Measurements from ENCODE around the gene MID1.

MID1 gene

DNA sequence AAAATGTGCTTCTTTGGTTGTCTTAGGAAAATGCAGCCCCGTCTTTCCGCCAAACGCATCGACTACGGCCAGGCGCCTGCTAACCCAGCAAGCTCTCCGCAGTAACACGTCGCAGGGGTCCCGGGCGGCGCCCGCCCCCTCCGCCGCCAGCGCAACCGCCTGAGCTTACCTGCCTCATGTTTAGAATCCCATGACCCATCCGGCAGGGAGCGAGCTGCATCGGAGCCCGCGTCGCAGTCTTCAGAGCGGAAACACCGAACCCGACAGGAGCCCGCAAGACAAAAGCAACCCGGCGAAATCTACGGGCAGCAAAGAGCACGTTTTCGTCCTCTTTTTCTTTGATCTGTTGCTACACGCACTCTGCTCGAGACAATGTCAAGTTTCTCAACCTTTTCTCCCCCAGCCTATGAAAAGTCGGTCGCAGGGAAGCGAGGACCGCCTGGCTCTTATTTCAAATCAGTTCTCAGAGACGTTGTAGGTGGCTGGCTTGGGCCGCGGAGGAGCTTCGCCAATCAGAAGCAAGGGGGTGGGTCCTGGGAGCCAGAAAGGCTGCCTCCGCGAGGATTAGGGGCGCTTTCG is at the start of gene MID1:
Gene MID1 (minus strand): TSS at position 465 of the 579 bp plus-strand sequence. CDS start 53,038 bp downstream, outside the sequence.
- Mint-ChIP-seq H3K9me3 (no peaks in the 10 kb centered on the region), H3K4me1 (peaks cover 15% of the 10 kb centered on the region), H3K27me3 (peaks cover 41% of the 10 kb centered on the region), H3K4me3 (peak within 1 kb of the TSS; percentile 60 to 77), H3K27ac (no peak within 1 kb of the TSS)
- peak in 1 of 2 donors; percentile 1 for DNase-seq
- ATAC-seq, result peak; percentile 50

DNA sequence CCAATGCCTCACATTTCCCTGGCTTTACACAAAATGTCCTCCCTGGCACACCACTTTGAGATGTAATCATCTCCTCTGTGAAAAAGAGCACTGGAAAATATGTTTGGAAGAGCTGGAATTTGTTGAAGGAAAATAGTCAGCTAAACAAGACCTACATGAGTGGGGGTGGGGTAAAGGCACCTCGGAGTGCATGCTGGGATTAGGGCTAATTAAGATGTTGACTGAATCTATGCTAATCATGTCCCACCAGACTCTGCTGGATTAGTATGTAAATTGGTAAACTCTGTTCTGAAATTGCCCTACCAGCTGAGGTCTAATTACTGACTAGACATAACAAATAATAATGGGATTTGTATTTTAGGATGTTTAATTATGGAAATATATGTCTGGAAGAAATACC is 46.8 kb upstream of the MID1 start:
- no peaks in the 10 kb centered on the region for H3K27me3 Mint-ChIP-seq

DNA sequence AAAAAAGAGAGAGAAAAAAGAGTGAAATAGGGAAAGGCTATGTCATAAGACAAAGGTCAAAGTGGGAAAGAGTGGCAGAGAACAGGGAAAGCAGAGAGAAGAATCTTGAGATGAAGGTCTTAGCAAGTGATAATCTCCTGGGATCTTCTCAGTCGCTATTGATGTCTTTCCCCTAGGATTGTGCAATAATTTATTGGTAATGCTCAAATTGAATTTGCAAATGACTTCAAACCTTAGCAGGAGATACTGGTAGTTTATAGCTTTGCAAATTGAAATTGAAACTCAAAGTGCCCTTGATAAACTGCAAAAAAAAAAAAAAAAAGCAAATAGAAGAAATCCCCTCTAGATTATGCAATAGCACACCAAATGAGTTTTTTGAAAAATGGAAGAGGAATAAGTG is 45.7 kb upstream of the MID1 start:
- DNase-seq (no peak), ATAC-seq (no peak)
- H3K27ac Mint-ChIP-seq, result no peak overlapping the region
- H3K4me3 Mint-ChIP-seq, result no peak overlapping the region
- no peaks in the 10 kb centered on the region for H3K27me3 Mint-ChIP-seq
- no peaks in the 10 kb centered on the region for H3K4me1 Mint-ChIP-seq
- H3K9me3 Mint-ChIP-seq, result no peaks in the 10 kb centered on the region

More for the DNA sequence above, 46.8 kb upstream of the MID1 start:
- H3K9me3 Mint-ChIP-seq, result no peaks in the 10 kb centered on the region
- no peak overlapping the region for H3K4me3 Mint-ChIP-seq
- no peak for ATAC-seq
- H3K4me1 Mint-ChIP-seq, result no peaks in the 10 kb centered on the region
- no peak overlapping the region for H3K27ac Mint-ChIP-seq
- no peak for DNase-seq

GRCh38 chrX:10665681-10666080 is 45.3 kb upstream of the MID1 start:
- no peak overlapping the region for H3K4me3 Mint-ChIP-seq
- ATAC-seq, result no peak
- H3K27me3 Mint-ChIP-seq, result no peaks in the 10 kb centered on the region
- DNase-seq, result no peak
- no peaks in the 10 kb centered on the region for H3K4me1 Mint-ChIP-seq
- H3K27ac Mint-ChIP-seq, result no peak overlapping the region
- H3K9me3 Mint-ChIP-seq, result no peaks in the 10 kb centered on the region

DNA sequence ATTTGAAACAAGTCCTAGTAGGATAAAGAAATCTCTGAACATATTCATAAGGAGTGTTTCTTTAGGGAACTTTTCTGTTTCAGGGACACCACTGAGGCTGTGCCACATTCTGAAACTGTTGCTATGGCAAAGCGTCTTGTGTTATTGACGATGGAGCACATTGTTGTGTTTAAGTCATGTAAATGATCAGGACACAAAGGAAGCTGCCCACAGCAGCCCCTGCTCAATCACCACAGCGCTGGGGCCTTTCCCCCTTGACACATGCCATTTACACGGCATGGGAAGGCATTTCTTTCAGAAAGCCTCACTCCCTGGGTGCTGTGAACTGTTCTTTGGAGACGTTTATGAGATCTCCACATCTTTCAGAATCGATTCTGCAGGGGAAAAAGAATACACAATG is 39.8 kb upstream of the MID1 start:
- no peak for ATAC-seq
- no peaks in the 10 kb centered on the region for H3K27me3 Mint-ChIP-seq
- no peak overlapping the region for H3K4me3 Mint-ChIP-seq
- no peak overlapping the region for H3K27ac Mint-ChIP-seq
- H3K9me3 Mint-ChIP-seq, result peaks cover 0 to 6% of the 10 kb centered on the region in 2 donors
- H3K4me1 Mint-ChIP-seq, result no peaks in the 10 kb centered on the region
- DNase-seq, result no peak

DNA sequence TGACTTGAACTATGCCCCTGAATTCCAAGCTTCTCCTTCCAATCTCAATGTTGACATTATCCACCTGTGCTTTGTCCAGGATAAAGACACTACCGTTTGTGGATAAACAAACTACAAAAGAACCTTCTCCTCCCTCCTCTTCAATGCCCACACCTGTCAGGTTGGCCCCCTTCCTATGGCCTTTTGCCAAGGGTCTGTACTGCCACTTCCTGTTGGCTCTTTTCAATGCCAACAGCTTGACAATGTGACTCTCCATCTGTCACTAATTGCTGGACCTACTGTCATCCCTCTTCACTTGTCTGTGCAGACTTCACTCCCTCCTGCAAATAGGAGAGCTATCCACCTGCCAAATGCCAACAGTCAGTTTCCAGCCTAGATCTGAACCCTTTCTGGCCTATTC is 35.8 kb upstream of the MID1 start:
- Mint-ChIP-seq H3K27ac (no peak overlapping the region), H3K4me3 (no peak overlapping the region), H3K4me1 (no peaks in the 10 kb centered on the region), H3K27me3 (no peaks in the 10 kb centered on the region), H3K9me3 (peaks cover 7 to 14% of the 10 kb centered on the region in 2 donors)
- no peak for DNase-seq
- ATAC-seq, result no peak

DNA sequence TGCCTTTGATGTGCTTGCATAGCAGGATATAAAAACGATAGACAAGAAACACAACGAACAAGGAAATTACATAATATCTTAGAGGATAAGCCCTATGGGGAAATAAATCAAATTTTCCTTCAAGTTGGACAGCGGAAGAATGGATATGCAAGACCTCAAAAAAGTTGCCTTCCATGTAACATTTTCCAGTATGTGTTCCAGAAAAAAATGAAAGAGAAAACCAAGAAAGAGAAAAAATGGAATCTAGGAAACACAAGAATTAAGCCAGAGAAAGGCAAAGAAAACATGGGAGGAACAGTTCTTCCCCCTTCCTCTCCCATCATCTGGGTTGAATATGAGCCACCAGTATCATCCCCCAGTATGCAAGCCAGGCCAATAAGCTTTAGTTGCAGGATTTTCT is 34.6 kb upstream of the MID1 start:
- Mint-ChIP-seq H3K27me3 (no peaks in the 10 kb centered on the region), H3K9me3 (peaks cover 7 to 14% of the 10 kb centered on the region in 2 donors), H3K27ac (peak overlapping the region in 1 of 2 donors; percentile 34), H3K4me1 (no peaks in the 10 kb centered on the region), H3K4me3 (no peak overlapping the region)
- DNase-seq, result no peak
- ATAC-seq, result no peak

DNA sequence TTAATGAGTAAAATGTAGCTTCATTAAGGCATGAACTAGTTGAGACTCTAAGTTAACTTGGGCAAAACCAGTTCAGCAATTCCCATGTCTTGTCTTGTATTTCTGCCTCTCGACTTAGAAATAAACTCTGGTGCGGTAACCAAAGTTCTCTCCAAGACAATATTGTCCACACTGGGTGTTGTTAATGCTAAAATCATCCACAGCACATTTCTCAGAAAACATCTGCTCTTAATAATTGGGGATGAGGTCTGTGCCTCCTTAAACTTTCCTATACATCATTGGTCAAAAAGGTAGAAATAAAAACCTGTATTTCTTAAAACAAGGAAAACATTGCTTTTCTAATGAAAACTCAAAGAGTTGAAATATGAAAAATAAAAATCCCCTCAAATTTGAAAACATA is 32.9 kb upstream of the MID1 start:
- Mint-ChIP-seq H3K27ac (no peak overlapping the region), H3K4me1 (no peaks in the 10 kb centered on the region), H3K4me3 (no peak overlapping the region), H3K27me3 (no peaks in the 10 kb centered on the region), H3K9me3 (peaks cover 7 to 14% of the 10 kb centered on the region in 2 donors)
- ATAC-seq, result no peak
- DNase-seq, result no peak

GRCh38 chrX:10649265-10649664 is 28.9 kb upstream of the MID1 start:
- peaks cover 7% of the 10 kb centered on the region in 2 donors for H3K9me3 Mint-ChIP-seq
- DNase-seq (no peak), ATAC-seq (no peak)
- H3K27ac Mint-ChIP-seq, result no peak overlapping the region
- no peaks in the 10 kb centered on the region for H3K27me3 Mint-ChIP-seq
- H3K4me3 Mint-ChIP-seq, result no peak overlapping the region
- H3K4me1 Mint-ChIP-seq, result no peaks in the 10 kb centered on the region

- no peak for ATAC-seq
These were observed 28.2 kb upstream of the MID1 start for GRCh38 chrX:10648614-10649013.

GRCh38 chrX:10636851-10637250 is 16.5 kb upstream of the MID1 start:
- Mint-ChIP-seq H3K27ac (no peak overlapping the region), H3K4me3 (no peak overlapping the region), H3K9me3 (no peaks in the 10 kb centered on the region), H3K27me3 (no peaks in the 10 kb centered on the region), H3K4me1 (no peaks in the 10 kb centered on the region)
- no peak for DNase-seq
- no peak for ATAC-seq

More at GRCh38 chrX:10648614-10649013, 28.2 kb upstream of the MID1 start:
- Mint-ChIP-seq H3K27me3 (no peaks in the 10 kb centered on the region), H3K27ac (no peak overlapping the region), H3K4me3 (no peak overlapping the region), H3K4me1 (no peaks in the 10 kb centered on the region), H3K9me3 (peaks cover 7% of the 10 kb centered on the region in 2 donors)
- DNase-seq, result no peak

DNA sequence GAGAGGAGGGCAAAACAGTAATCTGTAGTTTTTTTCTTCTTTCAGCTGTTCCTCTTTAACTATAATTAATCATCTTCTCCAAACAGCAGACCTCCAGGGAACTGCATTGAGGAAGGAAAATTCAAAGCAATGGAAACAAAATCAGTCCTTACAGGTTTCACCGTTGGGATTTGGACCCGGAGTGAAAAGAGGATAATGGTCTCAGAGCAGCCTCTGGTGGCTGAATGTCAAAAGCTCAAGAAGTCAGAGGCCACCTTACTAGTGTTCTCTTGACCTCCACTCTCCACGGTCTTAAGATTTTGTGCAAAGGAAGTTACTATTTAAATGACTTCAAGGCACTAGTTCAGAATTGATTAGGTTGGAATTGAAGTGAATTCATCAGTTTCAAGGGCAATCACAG is 16.0 kb upstream of the MID1 start:
- no peak overlapping the region for H3K4me3 Mint-ChIP-seq
- no peak for ATAC-seq
- no peak overlapping the region for H3K27ac Mint-ChIP-seq
- H3K9me3 Mint-ChIP-seq, result no peaks in the 10 kb centered on the region
- no peaks in the 10 kb centered on the region for H3K4me1 Mint-ChIP-seq
- DNase-seq, result no peak
- H3K27me3 Mint-ChIP-seq, result no peaks in the 10 kb centered on the region

GRCh38 chrX:10634392-10635161 is 14.2 kb upstream of the MID1 start:
- Mint-ChIP-seq H3K27ac (no peak overlapping the region), H3K4me1 (no peaks in the 10 kb centered on the region), H3K9me3 (no peaks in the 10 kb centered on the region), H3K27me3 (peaks cover 14% of the 10 kb centered on the region), H3K4me3 (no peak overlapping the region)
- no peak for DNase-seq
- ATAC-seq, result no peak

DNA sequence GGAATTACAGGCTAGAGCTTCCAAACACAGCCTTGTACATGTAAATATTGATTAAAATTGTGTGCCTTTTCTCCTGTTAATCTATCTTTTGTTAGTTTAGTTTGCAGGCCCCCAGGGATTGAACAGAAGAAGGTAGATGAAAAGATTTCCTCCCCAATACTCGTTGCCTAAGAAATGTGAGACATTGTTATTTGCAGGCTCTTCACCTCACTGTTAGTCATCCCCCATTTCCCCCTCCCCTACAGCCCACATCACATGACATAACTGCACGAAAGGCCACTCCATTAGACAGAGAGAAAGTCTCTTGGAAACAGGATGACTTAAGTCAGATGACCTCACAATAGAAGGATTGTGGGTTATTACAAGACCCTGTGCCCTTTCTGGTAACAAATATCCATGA is 13.3 kb upstream of the MID1 start:
- ATAC-seq (no peak), DNase-seq (no peak)
- no peaks in the 10 kb centered on the region for H3K9me3 Mint-ChIP-seq
- no peak overlapping the region for H3K27ac Mint-ChIP-seq
- H3K4me3 Mint-ChIP-seq, result no peak overlapping the region
- H3K4me1 Mint-ChIP-seq, result no peaks in the 10 kb centered on the region
- peaks cover 14% of the 10 kb centered on the region for H3K27me3 Mint-ChIP-seq

- Mint-ChIP-seq H3K27ac (no peak overlapping the region), H3K4me3 (no peak overlapping the region), H3K9me3 (no peaks in the 10 kb centered on the region), H3K4me1 (no peaks in the 10 kb centered on the region), H3K27me3 (peaks cover 14% of the 10 kb centered on the region)
- DNase-seq (no peak), ATAC-seq (no peak)
These were observed 11.2 kb upstream of the MID1 start for GRCh38 chrX:10631416-10632145.

DNA sequence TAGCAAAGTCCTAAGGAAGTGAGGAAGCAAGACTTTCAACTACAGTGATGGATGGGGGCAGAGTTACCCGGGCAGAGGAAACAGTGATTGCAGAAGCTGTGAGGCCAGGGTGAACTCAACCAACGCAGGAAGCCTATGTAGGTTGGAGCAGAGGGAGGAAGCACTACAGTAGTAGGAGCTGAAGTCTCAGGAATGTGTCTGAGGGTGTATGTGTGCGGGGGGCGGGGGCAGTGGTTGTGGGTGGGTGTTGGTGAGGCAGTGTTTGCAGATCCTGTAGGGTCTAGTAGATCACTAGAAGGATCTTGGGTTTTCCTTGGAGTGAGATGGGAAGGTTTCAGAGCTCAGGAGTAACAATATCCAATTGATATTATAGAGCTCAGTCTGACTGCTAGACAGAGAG is 9.9 kb upstream of the MID1 start:
- no peak overlapping the region for H3K4me3 Mint-ChIP-seq
- ATAC-seq (no peak), DNase-seq (no peak)

More for the DNA sequence above, 9.9 kb upstream of the MID1 start:
- Mint-ChIP-seq H3K27ac (peak overlapping the region in 1 of 2 donors; percentile 43), H3K4me1 (no peaks in the 10 kb centered on the region), H3K9me3 (no peaks in the 10 kb centered on the region), H3K27me3 (peaks cover 14% of the 10 kb centered on the region)

All from stimulated activated naive CD8-positive, alpha-beta T cell treated with anti-CD3 and anti-CD28 coated beads, Interleukin-15, amount 100 ng/mL, for 72 hours (primary cell).